ENCODE data around the gene SORCS1.

GRCh38 chr10:106728232-106728631 is 436.3 kb downstream of the SORCS1 start:
- TF ChIP-seq EGR1 (IDR thresholded peaks at IDR 0.05; ENCODE audit: low read depth in 2 of 2): no peak
- no peak for TF ChIP-seq JUND (IDR thresholded peaks at IDR 0.05)
- TF ChIP-seq MAX (IDR thresholded peaks at IDR 0.05): no peak
- no peak for TF ChIP-seq CTCF (IDR thresholded peaks at IDR 0.05; ENCODE audit: low read depth, low read length, missing input control)
- no peak for TF ChIP-seq YY1 (IDR thresholded peaks at IDR 0.05)
- TF ChIP-seq SP1 (IDR thresholded peaks at IDR 0.05): no peak
- TF ChIP-seq FOXA1 (IDR thresholded peaks at IDR 0.05): no peak
- TF ChIP-seq HNF4A (conservative IDR thresholded peaks at IDR 0.05): no peak
